Erythroblast (primary cell): ENCODE results near the gene ZNF423.

Experiments used
- DNase-seq, 2 experiments: peaks; one replicate each; lab custom pipeline; 2025; lab: John Stamatoyannopoulos, UW
- GATA1 ChIP-seq: IDR thresholded peaks from 2 replicates; pipeline ENCODE4 v1.6.1; 2011; ENCODE audit warnings: low read depth, mild to moderate bottlenecking, control low read depth, low read length, moderate library complexity
- POLR2A ChIP-seq: IDR thresholded peaks from 2 replicates; pipeline ENCODE4 v1.6.1; 2011; ENCODE audit warnings: mild to moderate bottlenecking, low read length

The ZNF423 gene

DNA sequence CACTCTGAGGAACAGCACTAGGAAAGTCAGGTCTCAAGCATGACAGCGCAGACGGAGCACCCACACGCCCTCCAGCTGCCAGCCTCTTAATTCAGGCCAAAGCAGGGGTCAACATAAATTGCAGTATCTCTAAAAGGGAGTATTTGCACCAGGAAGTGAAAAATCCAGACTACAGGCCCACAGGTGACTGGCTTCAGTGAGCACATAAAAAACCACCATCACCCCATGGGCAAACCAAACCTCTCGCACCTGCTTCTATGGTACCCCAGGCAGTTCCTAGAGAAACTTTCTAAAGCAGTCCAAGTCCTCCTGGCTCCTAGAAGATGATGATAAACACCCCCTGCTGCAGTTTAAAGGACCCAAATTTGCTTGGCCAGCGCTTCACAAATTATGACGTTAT, 129.8 kb downstream of the ZNF423 start:
- TF ChIP-seq POLR2A (no peak), GATA1 (no peak)
- no peak for DNase-seq

DNA sequence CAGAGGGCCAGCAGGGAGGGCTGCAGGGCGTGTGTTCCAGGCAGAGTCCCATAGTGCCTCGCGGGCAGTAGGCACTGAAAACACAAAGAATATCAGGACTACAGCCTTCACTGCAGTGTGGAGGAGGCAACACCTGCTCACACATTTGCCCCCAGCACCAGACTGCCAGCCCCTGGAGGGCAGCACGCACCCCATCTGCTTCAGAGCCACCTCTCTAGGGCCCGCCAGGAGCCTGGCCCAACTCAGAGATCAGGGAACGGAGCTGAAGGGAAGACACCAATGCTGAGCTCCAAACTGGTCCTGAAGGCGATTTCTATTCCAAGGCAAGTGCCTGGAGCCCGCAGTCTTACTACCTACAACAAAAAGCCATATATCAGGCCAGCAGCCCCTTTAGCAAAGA, 130.3 kb downstream of the ZNF423 start:
- no peak for DNase-seq
- TF ChIP-seq POLR2A = no peak
- no peak for TF ChIP-seq GATA1

GRCh38 chr16:49724774-49725173, 131.1 kb downstream of the ZNF423 start:
- TF ChIP-seq GATA1 (no peak), POLR2A (no peak)
- DNase-seq = no peak

- no peak for TF ChIP-seq GATA1
- no peak for TF ChIP-seq POLR2A
- DNase-seq = no peak
Observed at GRCh38 chr16:49723310-49723709, 132.6 kb downstream of the ZNF423 start.

DNA sequence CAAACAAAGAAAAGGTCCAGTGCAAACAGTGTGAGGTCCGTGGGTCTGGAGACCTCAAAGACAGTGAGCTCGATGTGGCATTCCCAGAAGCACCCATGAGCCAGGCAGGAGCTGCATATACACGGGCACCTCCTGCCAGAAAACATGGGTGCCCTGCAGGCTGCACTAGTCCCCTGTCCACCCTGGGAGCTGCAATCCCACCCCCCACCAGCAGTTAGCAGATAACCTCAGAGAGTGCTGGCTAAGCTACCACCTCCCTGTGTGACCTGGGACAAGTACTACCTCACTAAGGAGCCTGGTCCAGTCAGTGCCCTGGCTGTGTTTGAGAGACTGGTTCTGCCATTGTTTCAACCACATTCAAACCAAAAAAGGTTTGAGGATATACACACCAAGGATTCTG, 135.7 kb downstream of the ZNF423 start:
- DNase-seq = no peak
- TF ChIP-seq POLR2A (no peak), GATA1 (no peak)

- TF ChIP-seq GATA1 (no peak), POLR2A (no peak)
- DNase-seq = no peak
Observed at GRCh38 chr16:49717689-49718088, 138.2 kb downstream of the ZNF423 start.

- DNase-seq = no peak
- TF ChIP-seq GATA1 (no peak), POLR2A (no peak)
Observed at GRCh38 chr16:49716339-49716934, 139.5 kb downstream of the ZNF423 start.

DNA sequence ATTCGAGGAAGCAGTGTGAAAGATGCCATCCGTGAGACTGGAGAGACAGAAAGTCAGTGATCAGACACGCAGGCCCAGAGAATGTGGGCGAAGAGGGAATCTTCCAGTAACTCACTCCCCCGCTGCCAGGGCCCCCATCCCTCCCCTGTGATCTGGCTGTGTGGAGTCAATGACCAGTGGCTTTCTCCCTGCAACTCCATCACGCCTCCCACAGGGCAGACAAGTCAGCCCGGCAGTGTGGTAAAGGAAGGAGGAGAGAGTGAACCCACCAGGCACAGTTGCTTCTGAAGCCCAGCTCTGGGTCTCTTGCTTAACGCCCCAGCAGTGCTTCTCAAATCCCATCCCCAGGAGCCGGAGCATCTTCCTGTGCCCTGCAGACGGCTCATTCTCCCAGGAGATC, 142.1 kb downstream of the ZNF423 start:
- TF ChIP-seq GATA1 (no peak), POLR2A (no peak)

DNA sequence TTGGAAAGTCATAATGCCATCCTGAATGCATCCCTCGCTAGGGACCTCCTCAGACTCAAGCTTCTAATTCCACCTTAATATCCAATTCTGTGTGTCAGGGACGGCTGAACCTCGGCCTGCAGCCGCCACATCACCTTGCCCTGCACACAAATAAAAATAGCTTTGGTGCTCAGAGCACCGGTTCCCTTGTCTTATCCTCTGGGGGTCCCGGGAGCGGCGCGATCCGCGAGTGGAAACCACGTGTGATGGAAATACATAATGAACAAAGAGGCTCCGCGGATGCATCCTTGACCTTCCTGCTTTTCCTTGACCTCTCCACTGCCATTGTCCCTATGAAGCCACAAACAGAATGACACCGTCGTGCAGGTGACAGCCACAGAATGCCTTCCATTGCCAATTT, 143.4 kb downstream of the ZNF423 start:
- DNase-seq = no peak
- TF ChIP-seq POLR2A (no peak), GATA1 (no peak)

More for the DNA sequence above, 142.1 kb downstream of the ZNF423 start:
- no peak for DNase-seq

- DNase-seq = no peak
- TF ChIP-seq GATA1 (no peak), POLR2A (no peak)
Observed at GRCh38 chr16:49712106-49712505, 143.8 kb downstream of the ZNF423 start.

DNA sequence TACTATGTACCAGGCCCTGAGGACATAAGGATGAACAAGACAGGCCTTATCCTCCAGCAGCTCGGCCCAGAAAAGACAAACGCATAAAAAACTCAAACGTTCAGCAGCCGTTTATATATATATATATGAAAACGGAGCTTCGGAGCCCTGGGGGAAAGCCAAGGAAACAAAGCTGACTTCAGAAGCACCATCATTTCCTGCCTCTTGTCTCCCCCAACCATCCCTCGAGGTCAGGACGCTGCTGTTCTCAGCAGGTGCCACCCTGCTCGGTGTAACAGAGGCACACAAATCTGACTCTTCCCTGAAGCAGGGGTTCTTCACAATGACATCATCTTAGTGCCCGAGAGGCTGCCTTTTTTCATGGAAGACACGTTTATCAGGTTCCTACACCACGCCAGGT, 146.9 kb downstream of the ZNF423 start:
- TF ChIP-seq POLR2A (no peak), GATA1 (no peak)
- DNase-seq = no peak

DNA sequence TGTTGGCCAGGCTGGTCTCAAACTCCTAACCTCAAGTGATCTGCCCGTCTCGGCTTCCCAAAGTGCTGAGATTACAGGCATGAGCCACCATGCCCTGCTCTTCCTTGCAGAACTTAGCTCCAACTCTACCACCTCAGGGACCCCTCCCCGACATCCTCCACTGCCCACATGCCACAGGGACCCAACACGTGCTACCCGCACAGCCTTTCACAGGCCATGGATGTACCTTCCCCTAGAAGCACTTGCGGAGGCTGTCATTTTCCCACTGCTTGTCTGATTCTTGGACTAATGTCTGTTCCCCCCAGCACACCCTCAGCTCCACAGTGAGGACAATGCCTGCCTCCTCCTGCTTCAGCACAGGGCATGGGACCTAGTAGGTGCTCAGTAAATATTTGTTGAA, 147.4 kb downstream of the ZNF423 start:
- DNase-seq = no peak
- TF ChIP-seq GATA1 = no peak
- no peak for TF ChIP-seq POLR2A

GRCh38 chr16:49706620-49707355, 149.1 kb downstream of the ZNF423 start:
- TF ChIP-seq POLR2A = no peak
- no peak for TF ChIP-seq GATA1
- no peak for DNase-seq

DNA sequence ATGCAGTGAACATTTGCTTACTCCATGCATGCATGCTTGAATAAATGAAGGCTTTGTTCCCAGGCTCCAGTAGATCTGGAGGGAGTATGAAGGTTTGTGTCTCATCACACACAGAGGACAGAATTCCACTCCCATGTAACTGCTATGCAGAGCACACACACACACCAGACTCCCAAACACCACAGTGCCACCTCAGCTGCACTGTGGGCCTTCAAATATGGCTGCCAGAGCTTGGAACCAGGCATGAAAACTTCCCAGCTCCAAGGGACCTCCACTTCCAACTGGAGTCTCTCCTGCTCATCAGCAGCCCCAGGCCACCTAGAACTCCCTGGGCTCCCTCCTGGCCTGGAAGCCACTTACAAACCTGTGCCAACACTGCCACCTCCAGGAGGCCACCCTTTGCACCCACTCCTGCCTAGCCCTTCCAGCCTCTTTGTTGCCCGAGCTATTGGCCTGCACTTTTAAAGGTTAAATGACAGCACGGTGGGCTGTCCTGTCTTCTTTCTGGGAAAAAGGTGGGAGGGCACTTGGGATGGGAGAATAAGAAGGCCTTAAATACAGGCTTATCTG, 151.2 kb downstream of the ZNF423 start:
- no peak for TF ChIP-seq POLR2A

More for the DNA sequence above, 151.2 kb downstream of the ZNF423 start:
- peak in 1 of 2 experiments; percentile 27 for DNase-seq
